Measurements from ENCODE around the gene ACOT2. TPM values are rescaled to one million over a fixed set of nuclear protein-coding genes. Genes with fewer than 3 reads are reported as not detected.
A peak's percentile ranks its signal among the peaks of the same experiment; 100 is the strongest.
"Not testable (repeated sequence)": the region's sequence is repeated elsewhere in the genome, so short reads cannot be mapped to it uniquely, and the experiment has no call there.

Gene ACOT2
- polyA plus RNA-seq, 3 donors from 2014 or later: 31.1 to 59.1 (median 39.4) TPM

DNA sequence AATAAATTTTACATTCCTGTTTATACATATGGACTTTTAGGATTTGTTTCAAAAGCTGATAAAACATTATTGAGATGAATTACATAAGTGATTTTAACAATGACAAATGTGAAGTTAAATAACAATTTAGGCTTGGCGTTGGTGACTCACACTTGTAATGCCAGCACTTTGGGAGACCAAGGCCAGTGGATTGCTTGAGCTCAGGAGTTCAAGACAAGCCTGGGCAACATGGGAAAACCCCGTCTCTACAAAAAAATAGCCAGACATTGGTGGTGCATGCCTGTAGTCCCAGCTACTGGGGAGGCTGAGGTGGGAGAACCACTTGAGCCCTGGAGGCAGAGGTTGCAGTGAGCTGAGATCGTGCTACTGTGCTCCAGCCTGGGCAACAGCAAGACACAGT is 7.4 kb downstream of the ACOT2 start:
- H3K4me1 Mint-ChIP-seq: no peaks in the 10 kb centered on the region
- no peak overlapping the region for H3K4me3 Mint-ChIP-seq
- H3K27me3 Mint-ChIP-seq (ENCODE audit: low read depth in 3 of 3): no peaks in the 10 kb centered on the region
- peaks cover 4 to 7% (median 5%) of the 10 kb centered on the region in 3 donors for H3K36me3 Mint-ChIP-seq
- DNase-seq: no peak
- no peaks in the 10 kb centered on the region for H3K9me3 Mint-ChIP-seq
- H3K27ac Mint-ChIP-seq: no peak overlapping the region

DNA sequence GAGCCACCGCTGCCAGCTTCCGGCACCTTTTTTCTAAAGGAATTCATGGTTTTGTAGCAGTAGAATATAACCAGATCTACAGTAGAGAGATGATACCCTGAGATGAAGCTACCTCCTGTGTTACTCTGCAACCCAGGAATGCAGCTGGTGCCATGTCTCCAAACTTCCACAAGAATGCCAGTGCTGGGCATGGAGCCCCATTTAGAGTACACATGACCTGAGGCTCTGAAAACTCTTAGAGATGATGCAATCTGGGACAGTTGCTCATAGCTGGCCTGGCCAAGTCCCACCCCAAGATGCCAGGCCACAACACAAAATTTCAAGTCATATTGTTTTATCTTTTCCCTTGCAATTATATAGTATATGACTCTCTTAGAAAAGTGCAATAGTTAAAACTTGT is 8.2 kb downstream of the ACOT2 start:
- not testable (repeated sequence) for H3K27ac Mint-ChIP-seq; H3K9me3 Mint-ChIP-seq; H3K36me3 Mint-ChIP-seq; H3K27me3 Mint-ChIP-seq (ENCODE audit: low read depth in 3 of 3); DNase-seq; H3K4me1 Mint-ChIP-seq; H3K4me3 Mint-ChIP-seq

DNA sequence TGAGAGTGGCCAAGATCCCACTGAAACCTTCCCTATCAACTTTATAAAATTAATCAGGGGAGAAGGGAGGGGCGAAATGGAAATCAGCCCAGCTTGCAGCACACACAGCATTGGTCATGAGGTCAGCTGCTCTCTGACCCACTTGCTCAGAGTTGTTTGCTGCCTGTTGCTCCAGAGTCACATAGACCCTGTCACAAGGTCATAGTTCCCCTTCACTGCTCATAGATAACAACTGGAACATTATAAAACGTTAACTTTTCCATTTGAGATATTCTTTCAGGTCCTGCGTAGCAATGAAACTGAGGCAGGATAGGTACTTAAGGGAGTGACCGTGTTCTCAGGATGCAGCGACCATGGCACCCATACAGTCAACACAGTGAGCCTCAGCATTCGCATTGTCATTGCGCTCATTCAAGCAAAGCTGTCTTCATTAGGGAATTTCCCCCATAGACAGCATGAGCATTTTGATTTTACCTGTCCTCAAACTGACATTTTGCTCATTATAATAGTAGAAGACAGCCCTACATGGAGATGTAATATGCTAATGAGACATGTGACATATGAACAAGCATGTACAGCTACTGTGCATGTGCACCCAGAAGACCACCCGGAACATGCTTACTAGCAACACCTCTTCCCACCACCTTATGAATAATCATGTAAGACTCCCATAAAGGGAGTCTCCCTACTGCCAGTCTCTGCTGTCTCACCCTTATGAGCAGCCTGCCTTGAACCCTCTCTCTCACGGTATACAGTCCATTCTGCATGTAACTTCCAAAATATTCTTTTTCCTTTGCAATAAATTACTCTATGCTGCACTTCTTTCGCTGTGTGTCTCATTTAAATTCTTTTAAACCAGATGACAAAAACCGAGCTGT is 13.3 kb downstream of the ACOT2 start:
- H3K4me3 Mint-ChIP-seq; H3K9me3 Mint-ChIP-seq; H3K4me1 Mint-ChIP-seq; H3K36me3 Mint-ChIP-seq; H3K27ac Mint-ChIP-seq; H3K27me3 Mint-ChIP-seq (ENCODE audit: low read depth in 3 of 3); DNase-seq: not testable (repeated sequence)

DNA sequence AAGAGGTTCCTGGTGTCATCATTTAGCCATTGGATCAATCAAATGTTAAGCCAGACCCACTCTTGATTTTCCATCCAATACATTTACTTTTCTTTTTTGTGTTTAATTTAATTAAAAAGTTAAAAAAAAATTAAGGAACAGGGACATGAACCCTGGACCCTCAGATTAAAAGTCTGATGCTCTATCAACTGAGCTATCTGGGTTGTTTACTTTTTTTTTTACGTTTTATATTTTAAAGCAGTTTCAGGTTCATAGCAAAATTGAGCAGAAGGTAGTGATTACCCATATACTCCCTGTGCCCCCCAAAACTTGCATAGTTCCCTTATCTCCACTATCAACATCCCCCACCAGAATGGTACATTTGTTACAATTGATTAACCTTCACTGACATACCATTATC is 19.7 kb downstream of the ACOT2 start:
- no peak overlapping the region for H3K4me3 Mint-ChIP-seq
- H3K27me3 Mint-ChIP-seq (ENCODE audit: low read depth in 3 of 3): peaks cover 1 to 4% (median 2%) of the 10 kb centered on the region in 3 donors
- no peak for DNase-seq
- H3K36me3 Mint-ChIP-seq: no peaks in the 10 kb centered on the region
- H3K4me1 Mint-ChIP-seq: peaks cover 19 to 23% of the 10 kb centered on the region in 2 donors
- no peaks in the 10 kb centered on the region for H3K9me3 Mint-ChIP-seq
- H3K27ac Mint-ChIP-seq: no peak overlapping the region

DNA sequence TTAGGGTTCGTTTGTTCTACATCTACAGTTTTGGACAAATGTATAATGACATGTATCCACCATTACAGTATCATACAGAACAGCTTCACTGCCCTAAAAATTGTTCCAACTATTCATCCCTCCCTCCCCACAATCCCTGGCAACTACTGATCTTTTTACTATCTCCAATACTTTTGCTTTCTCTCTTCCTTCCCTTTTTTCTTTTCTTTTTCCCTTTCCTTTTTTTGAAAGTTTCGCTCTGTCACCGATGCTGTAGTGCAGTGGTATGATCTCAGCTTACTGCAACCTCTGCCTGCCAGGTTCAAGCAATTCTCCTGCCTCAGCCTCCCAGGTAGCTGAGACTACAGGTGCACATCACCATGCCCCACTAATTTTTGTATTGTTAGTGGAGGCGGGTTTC is 20.1 kb downstream of the ACOT2 start:
- Mint-ChIP-seq H3K9me3 (no peaks in the 10 kb centered on the region), H3K36me3 (no peaks in the 10 kb centered on the region), H3K27ac (peak overlapping the region in 2 of 6 donors; percentile 13 to 24), H3K27me3 (ENCODE audit: low read depth in 3 of 3) (peaks cover 1 to 4% (median 2%) of the 10 kb centered on the region in 3 donors), H3K4me3 (no peak overlapping the region), H3K4me1 (peaks cover 20 to 27% of the 10 kb centered on the region in 2 donors)
- DNase-seq: no peak

DNA sequence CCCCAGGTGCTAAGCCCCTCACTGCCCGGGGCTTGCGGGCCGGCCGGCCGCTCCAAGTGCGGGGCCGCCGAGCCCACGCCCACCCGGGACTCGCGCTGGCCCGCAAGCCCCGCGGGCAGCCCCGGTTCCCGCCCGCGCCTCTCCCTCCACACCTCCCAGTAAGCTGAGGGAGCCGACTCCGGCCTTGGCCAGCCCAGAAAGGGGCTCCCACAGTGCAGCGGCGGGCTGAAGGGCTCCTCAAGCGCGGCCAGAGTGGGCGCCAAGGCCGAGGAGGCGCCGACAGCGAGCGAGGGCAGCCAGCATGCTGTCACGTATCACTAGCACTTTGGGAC is 21.6 kb downstream of the ACOT2 start:
- H3K36me3 Mint-ChIP-seq; H3K9me3 Mint-ChIP-seq; H3K27me3 Mint-ChIP-seq (ENCODE audit: low read depth in 3 of 3); H3K27ac Mint-ChIP-seq; DNase-seq: not testable (repeated sequence)
- Mint-ChIP-seq H3K4me1 (peaks cover 22 to 29% of the 10 kb centered on the region in 2 donors), H3K4me3 (peak overlapping the region in 4 of 5 donors; percentile 73 to 85 (median 82))

DNA sequence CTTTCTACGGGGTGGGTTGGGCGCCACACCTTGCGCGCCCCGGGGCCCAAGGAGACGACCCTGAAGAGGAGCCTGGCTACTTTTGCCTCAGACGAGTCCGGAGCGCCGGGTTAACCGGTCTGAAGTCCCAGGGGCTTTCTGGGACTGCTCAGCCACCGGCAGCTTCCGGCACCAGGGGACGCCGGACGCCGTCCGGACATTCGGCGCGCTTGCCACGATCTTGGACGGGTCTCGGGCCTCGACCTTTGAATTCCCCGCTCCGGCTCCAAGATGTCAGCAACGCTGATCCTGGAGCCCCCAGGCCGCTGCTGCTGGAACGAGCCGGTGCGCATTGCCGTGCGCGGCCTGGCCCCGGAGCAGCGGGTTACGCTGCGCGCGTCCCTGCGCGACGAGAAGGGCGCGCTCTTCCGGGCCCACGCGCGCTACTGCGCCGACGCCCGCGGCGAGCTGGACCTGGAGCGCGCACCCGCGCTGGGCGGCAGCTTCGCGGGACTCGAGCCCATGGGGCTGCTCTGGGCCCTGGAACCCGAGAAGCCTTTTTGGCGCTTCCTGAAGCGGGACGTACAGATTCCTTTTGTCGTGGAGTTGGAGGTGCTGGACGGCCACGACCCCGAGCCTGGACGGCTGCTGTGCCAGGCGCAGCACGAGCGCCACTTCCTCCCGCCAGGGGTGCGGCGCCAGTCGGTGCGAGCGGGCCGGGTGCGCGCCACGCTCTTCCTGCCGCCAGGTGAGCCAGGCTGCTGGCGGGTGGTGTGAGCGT is 22.9 kb downstream of the ACOT2 start, which contains the start of gene ACOT4:
Gene ACOT4, plus strand, starts transcription at position 184 of the 760 bp plus-strand sequence. Its CDS starts 87 bp downstream, at position 271.
- Mint-ChIP-seq H3K27me3 (ENCODE audit: low read depth in 3 of 3) (peaks cover 0 to 4% (median 1%) of the 10 kb centered on the region in 3 donors), H3K36me3 (peaks cover 0 to 11% (median 11%) of the 10 kb centered on the region in 3 donors), H3K9me3 (no peaks in the 10 kb centered on the region), H3K27ac (peak within 1 kb of the TSS; percentile 21 to 85 (median 66)), H3K4me1 (peaks cover 22 to 29% of the 10 kb centered on the region in 2 donors), H3K4me3 (peak within 1 kb of the TSS; percentile 73 to 87 (median 82))
- DNase-seq: peak; percentile 57 to 68 (median 66)

DNA sequence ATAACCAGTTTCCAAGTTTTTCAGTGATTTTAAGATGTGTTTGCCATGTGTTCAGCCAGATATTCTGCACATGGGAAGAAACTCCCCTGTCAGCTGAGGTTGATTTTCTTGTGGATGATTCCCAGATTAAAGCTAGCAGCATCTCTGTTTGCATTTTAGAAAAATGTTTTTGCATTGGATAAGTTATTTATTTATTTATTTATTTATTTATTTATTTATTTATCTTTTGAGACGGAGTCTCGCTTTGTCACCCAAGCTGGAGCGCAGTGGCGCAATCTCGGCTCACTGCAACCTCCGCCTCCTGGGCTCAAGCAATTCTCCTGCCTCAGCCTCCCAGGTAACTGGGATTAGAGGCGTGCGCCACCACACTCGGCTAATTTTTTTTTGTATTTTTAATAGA is 25.5 kb downstream of the ACOT2 start:
- no peak for DNase-seq
- Mint-ChIP-seq H3K4me1 (peaks cover 22 to 29% of the 10 kb centered on the region in 2 donors), H3K27me3 (ENCODE audit: low read depth in 3 of 3) (peaks cover 0 to 3% (median 1%) of the 10 kb centered on the region in 3 donors), H3K27ac (no peak overlapping the region), H3K4me3 (no peak overlapping the region), H3K36me3 (peaks cover 0 to 11% (median 11%) of the 10 kb centered on the region in 3 donors), H3K9me3 (no peaks in the 10 kb centered on the region)

DNA sequence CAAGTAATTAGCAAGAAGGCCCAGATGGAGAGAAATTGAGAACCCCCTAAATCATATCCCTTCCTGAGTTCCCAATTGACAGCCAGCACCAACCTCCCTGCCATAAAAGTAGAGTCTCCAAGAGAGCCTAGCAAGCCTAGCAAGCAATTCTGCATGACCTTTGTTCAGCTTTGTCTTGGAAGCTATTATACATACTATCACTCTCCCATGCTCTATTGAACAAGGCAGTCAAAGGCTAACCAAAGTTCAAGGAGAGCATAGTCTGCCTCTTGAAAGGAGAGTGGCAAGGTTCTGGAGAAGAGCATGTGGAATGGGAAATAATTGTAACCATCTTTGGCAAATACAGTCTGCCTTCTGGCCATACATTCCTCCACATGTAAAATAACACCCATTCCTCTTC is 30.5 kb downstream of the ACOT2 start:
- Mint-ChIP-seq H3K27me3 (ENCODE audit: low read depth in 3 of 3) (no peaks in the 10 kb centered on the region), H3K27ac (no peak overlapping the region), H3K4me3 (no peak overlapping the region), H3K36me3 (peaks cover 0 to 11% (median 11%) of the 10 kb centered on the region in 3 donors), H3K9me3 (no peaks in the 10 kb centered on the region), H3K4me1 (peaks cover 0 to 1% of the 10 kb centered on the region in 2 donors)
- DNase-seq: no peak

DNA sequence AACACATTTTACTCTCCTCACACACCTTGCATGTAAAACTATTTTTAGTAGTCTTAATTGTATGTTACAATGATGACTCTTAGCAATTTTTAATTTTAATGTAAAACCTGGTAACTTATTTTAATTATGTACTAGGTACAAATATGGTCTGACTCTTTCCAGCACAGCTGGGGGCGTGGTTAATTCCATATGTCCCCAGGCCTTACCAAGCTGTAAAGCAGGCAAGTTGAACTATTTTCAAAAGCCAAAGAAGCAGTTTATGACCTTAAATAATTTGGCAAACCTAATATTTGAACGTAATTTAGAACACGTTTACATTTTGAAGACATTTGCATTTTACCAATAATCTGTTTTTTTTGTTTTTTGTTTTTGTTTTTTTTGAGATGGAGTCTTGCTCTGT is 34.0 kb downstream of the ACOT2 start:
- no peak overlapping the region for H3K27ac Mint-ChIP-seq
- no peaks in the 10 kb centered on the region for H3K4me1 Mint-ChIP-seq
- no peaks in the 10 kb centered on the region for H3K36me3 Mint-ChIP-seq

DNA sequence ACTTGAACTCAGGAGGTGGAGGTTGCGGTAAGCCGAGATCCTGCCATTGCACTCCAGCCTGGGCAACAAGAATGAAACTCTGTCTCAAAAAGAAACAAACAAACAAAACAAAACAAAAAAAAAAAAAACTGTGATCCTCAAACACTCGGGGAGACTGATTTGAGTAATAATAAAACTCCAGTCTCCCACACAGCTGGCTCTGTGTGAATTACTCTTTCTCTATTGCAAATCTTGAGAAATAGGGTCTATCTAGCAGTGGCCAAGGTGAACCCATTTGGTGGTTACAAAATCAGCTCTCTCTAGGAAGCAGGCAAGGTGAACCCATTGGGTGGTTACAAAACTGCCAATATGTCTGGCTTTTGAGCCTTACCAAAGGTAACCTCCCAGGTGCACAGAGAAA is 37.3 kb downstream of the ACOT2 start:
- Mint-ChIP-seq H3K4me3 (no peak overlapping the region), H3K4me1 (no peaks in the 10 kb centered on the region), H3K27ac (no peak overlapping the region), H3K27me3 (ENCODE audit: low read depth in 3 of 3) (peaks cover 0 to 3% (median 3%) of the 10 kb centered on the region in 3 donors), H3K36me3 (no peaks in the 10 kb centered on the region), H3K9me3 (no peaks in the 10 kb centered on the region)
- DNase-seq: no peak

More for the DNA sequence above, 34.0 kb downstream of the ACOT2 start:
- Mint-ChIP-seq H3K9me3 (no peaks in the 10 kb centered on the region), H3K27me3 (ENCODE audit: low read depth in 3 of 3) (peaks cover 0 to 3% (median 3%) of the 10 kb centered on the region in 3 donors), H3K4me3 (no peak overlapping the region)
- no peak for DNase-seq

DNA sequence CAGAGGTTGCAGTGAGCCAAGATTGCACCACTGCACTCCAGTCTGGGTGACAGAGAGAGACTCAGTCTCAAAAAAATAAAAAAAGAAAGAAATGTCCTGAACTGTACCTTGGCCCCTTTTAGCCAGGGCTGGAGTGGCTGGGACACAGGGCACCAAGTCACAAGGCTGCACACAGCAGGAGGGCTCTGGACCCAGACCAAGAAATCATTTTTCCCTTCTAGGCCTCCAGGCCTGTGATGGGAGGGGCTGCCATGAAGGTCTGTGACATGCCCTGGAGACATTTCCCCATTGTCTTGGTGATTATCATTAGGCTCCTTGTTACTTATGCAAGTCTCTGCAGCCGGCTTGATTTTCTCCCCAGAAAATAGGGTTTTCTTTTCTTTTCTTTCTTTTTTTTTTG is 38.2 kb downstream of the ACOT2 start:
- Mint-ChIP-seq H3K36me3 (no peaks in the 10 kb centered on the region), H3K9me3 (no peaks in the 10 kb centered on the region), H3K4me1 (peaks cover 0 to 3% of the 10 kb centered on the region in 2 donors), H3K27me3 (ENCODE audit: low read depth in 3 of 3) (peaks cover 0 to 3% (median 3%) of the 10 kb centered on the region in 3 donors), H3K27ac (no peak overlapping the region), H3K4me3 (no peak overlapping the region)
- DNase-seq: no peak

DNA sequence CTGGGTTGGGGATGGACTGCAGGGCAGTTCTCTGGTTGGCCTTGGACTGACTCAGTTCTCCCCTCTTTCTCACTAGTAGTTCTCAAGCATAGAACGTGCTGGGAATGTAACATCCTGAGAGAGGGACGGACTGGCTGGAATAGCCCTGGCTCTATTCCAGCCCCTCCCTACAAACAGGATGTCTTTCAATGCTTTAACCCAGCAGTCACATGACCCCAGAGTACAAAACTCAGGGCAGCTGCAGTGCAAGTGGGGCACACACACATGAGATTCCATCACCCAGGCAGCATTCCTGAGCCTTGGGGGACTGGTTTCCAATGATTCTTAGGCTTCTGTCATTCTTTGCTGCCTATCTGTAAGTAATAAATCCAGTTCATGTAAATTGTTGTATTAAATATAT is 41.7 kb downstream of the ACOT2 start:
- H3K4me3 Mint-ChIP-seq: peak overlapping the region in 1 of 5 donors; percentile 84

More for the DNA sequence above, 41.7 kb downstream of the ACOT2 start:
- Mint-ChIP-seq H3K27ac (no peak overlapping the region), H3K9me3 (no peaks in the 10 kb centered on the region), H3K36me3 (no peaks in the 10 kb centered on the region), H3K27me3 (ENCODE audit: low read depth in 3 of 3) (peaks cover 0 to 3% (median 0%) of the 10 kb centered on the region in 3 donors), H3K4me1 (peaks cover 5 to 10% of the 10 kb centered on the region in 2 donors)
- DNase-seq: no peak

Measured in immature natural killer cell (primary cell).